ENCODE data around the gene USP24.
"Not testable (repeated sequence)": the region's sequence is repeated elsewhere in the genome, so short reads cannot be mapped to it uniquely, and the experiment has no call there.

DNA sequence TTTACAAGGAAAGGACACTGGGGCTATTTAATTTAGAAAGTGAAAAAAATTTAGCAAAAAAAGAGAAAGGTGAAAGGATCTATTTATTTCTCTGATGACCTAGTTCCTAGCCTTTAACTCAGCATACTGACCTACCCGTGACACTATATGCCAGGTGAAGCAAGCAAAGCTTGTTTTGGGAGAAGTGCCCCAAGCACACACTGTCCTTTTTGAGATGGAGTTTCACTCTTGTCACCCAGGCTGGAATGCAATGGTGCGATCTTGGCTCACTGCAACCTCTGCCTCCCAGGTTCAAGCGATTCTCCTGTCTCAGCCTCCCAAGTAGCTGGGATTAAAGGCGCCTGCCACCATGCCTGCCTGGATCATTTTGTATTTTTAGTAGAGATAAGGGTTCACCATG lies 14.6 kb upstream of the USP24 start:
- not testable (repeated sequence) for TF ChIP-seq POLR2A (IDR thresholded peaks at IDR 0.05)
- TF ChIP-seq, protein P1, sequence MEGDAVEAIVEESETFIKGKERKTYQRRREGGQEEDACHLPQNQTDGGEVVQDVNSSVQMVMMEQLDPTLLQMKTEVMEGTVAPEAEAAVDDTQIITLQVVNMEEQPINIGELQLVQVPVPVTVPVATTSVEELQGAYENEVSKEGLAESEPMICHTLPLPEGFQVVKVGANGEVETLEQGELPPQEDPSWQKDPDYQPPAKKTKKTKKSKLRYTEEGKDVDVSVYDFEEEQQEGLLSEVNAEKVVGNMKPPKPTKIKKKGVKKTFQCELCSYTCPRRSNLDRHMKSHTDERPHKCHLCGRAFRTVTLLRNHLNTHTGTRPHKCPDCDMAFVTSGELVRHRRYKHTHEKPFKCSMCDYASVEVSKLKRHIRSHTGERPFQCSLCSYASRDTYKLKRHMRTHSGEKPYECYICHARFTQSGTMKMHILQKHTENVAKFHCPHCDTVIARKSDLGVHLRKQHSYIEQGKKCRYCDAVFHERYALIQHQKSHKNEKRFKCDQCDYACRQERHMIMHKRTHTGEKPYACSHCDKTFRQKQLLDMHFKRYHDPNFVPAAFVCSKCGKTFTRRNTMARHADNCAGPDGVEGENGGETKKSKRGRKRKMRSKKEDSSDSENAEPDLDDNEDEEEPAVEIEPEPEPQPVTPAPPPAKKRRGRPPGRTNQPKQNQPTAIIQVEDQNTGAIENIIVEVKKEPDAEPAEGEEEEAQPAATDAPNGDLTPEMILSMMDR (IDR thresholded peaks at IDR 0.05) = not testable (repeated sequence)

Data from uterus (tissue), 2 donors.